Effector CD8-positive, alpha-beta T cell (primary cell): ENCODE data around the gene ATP10B.

Experiments
- DNase-seq: peaks from one replicate; lab custom pipeline; 2025; lab: John Stamatoyannopoulos, UW

The ATP10B gene

GRCh38 chr5:160555581-160555970 lies 296.4 kb downstream of the ATP10B start:
- DNase-seq, result no peak

DNA sequence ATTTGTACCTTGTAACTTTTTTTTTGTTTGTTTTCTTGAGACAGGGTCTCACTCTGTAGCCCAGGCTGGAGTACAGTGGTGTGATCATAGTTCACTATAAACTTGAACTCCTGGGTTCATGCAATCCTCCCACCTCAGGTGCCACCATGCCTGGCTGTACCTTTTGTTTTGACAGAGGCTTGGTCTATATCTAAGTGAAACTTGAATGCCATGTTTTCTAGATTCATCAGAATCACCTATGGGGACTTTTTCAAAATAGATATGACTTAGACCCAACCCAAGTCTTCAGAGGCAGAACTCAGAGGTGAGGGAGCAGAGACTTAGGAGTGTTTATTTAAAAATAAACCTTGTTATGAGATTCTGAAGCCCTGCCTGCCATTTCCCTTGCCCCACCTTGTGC lies 301.9 kb downstream of the ATP10B start:
- DNase-seq, result no peak

GRCh38 chr5:160548949-160549645 lies 302.9 kb downstream of the ATP10B start:
- no peak for DNase-seq

DNA sequence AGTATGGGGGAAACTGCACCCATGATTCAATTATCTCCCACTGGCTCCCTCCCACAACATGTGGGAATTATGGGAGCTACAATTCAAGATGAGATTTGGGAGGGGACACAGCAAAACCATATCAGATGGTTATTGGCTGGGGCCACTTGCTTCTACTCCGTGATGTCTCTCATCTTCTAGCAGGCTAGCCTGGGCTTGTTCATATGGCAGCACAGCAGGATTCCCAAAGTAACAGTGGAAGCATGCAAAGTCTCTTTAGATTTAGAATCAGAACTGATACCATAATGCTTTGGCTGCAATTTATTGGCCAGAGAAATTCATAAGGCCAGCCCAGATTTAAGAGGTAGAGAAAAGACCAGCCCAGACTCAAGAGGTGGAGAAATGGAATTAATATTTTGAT lies 304.1 kb downstream of the ATP10B start:
- no peak for DNase-seq

GRCh38 chr5:160547061-160547460 lies 304.9 kb downstream of the ATP10B start:
- DNase-seq, result no peak

GRCh38 chr5:160545832-160546231 lies 306.2 kb downstream of the ATP10B start:
- no peak for DNase-seq

DNA sequence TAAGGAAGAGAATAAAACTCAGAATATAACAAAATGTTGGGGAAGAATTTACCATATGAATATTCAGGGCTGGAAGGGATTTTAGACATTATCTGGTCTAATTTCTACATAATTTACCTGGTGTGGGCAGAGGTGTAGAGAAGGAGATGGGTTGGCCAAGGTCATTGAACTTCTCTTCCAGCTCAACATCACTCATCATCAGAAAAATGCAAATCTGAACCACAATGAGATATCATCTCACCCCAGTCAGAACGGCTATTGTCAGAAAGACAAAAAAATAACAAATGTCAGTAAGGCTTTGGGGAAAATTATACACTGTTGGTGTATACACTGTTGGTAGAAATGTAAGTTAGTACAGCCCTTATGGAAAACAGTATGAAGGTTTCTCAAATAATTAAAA lies 308.6 kb downstream of the ATP10B start:
- DNase-seq, result no peak

DNA sequence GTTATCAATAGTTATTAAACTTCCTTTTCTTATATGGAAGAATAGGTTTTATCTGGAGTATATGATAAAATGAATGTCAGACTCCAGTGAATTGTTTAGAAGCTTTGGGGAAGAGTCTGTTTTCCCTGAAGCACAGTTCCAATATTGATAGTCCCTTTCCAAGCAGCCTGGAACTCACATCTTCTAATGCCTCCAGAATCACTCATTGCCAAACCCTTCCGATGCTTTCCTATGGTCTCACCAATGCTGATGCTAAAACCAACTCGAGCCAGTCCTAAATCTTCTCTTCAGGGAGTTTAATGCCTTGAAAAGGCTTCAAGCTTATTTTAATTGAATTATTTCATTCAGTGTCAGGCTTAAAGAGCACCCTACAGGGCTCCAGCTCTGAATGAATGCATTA lies 309.2 kb downstream of the ATP10B start:
- no peak for DNase-seq

GRCh38 chr5:160542281-160542680 lies 309.7 kb downstream of the ATP10B start:
- DNase-seq, result no peak

GRCh38 chr5:160539431-160539830 lies 312.6 kb downstream of the ATP10B start:
- no peak for DNase-seq

- no peak for DNase-seq
Observed at GRCh38 chr5:160537940-160538339, 314.1 kb downstream of the ATP10B start.

GRCh38 chr5:160537116-160537515 lies 314.9 kb downstream of the ATP10B start:
- no peak for DNase-seq

DNA sequence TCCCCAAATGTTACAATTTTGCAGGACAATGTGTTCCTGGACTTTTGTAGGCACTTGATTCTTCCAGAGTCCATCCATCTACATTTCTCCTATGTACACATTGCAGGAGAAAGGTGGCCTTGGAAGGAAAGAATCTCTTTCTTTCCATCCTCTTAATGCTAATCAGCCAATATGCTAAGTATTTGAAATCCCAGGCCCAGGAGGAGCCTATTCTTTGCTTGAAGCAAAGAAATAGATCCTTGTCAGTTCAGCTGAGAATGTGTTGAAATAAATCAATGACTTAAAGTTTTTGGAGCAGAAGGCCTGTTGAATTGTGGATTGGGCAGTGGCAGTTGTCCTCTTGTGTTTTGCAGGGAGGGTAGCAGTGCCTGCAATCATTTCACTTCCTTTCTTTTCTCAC lies 317.1 kb downstream of the ATP10B start:
- no peak for DNase-seq

- no peak for DNase-seq
Observed at GRCh38 chr5:160534125-160534524, 317.9 kb downstream of the ATP10B start.

DNA sequence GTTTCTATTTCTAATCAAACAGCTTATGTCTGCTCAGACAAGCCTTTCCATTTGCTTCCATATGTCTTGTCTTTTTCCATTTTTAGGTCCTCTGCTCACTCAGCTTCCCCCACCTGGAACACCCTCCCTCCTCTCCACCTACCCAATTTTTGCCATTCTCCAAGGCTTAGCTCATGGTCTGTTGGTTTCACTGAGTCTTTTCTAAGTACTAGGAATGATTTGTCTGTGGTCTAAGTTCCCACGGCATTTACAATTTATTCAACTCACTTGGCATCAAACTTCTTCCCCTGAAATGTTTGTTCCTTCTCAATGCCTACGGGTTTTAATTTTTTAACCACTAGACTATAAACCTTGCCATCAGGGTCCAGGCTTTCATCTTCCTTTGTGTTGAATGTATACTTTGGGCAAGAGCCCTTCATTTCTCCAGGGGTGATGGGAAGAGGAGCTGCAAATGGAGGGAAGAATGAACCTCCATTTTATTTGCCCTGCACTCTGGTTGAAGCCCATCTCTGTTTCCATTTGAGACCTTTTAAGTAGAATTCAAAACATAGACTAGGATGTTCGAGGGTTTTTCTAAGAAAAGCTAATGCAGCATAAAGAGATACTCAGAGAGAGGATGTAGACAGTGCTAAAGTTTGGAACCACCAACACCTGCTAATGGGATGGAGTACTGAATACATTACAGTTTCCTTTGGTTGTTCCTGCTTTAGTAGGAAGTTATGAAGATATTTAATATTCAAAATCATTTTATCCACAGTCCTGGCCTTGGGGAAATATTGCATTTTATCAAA lies 326.3 kb downstream of the ATP10B start:
- DNase-seq, result no peak

GRCh38 chr5:160524827-160525226 lies 327.2 kb downstream of the ATP10B start:
- no peak for DNase-seq

GRCh38 chr5:160523502-160524163 lies 328.4 kb downstream of the ATP10B start:
- DNase-seq, result no peak

- DNase-seq, result no peak
Observed at GRCh38 chr5:160521392-160521663, 330.7 kb downstream of the ATP10B start.

GRCh38 chr5:160520609-160521391 lies 331.2 kb downstream of the ATP10B start:
- no peak for DNase-seq

DNA sequence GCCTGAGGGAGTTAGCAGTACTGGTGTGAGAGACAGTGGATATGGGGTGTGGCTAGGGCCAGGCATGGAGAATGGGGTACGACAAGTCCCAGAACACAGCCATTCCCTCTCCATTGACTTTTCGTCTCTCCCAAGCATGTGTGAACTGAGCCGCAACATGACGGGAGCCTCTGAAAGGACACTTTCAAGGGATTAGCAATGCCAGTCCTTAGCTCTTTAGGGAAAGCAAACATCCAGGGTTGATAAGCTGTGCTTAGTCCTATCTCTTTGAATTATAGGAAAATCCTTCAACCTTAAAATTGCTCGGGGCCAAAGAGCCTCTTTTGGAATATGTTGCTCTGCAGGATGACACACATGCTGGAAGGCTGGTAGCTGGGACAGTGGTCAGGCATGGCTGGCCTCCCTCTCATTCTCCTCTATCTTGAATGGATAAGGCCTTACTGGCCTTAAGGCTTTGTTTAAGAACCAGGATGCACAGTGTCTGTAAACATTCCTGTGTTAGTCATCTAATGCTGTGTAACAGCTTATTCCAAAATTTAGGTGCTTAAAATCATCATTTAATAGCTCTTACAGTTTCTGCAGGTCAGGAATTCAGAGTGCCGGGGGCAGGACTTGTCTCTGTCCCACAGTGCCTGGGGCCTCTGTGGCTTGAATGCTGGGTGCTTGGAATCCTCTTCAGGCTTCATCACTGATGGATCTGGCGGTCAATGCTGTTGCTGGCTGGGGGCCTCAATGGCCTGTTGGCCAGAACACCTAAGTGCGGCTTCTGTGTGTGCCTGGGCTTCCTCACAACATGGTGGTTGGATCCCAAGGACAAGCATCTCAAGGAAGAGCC lies 335.1 kb downstream of the ATP10B start:
- no peak for DNase-seq

GRCh38 chr5:160514866-160515265 lies 337.1 kb downstream of the ATP10B start:
- no peak for DNase-seq

DNA sequence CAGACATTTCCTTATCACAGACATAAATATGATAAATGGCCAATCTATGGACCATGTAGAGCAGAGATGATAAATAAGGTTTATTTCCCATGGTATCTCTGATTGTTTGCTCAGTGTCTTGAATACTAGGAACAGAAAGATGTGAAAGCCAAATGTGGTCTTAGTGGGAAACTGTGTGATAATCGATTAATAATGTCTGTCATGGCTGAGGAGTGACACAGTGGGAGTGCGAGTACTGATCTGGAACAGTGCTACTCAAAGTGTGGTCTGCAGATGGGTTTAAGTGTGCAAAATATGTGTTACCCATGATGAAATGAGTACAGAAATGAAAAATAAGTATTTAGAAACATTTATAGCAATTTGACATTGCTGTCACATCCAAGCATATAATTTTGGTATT lies 337.8 kb downstream of the ATP10B start:
- DNase-seq, result no peak
